GM21717 (cell line): ENCODE data around the gene CDCP1.
"Not testable (repeated sequence)": the region's sequence is repeated elsewhere in the genome, so short reads cannot be mapped to it uniquely, and the experiment has no call there.

ENCODE experiments used
- ATAC-seq: cut with Tn5 transposase; IDR thresholded peaks from one replicate; pipeline ENCODE4 v1.9.1; 2021; ENCODE audit warnings: mild to moderate bottlenecking, moderate library complexity; ENCODE audit not compliant: unreplicated experiment

The CDCP1 gene

GRCh38 chr3:45060165-45060892 is 85.8 kb downstream of the CDCP1 start:
- ATAC-seq, result no peak

DNA sequence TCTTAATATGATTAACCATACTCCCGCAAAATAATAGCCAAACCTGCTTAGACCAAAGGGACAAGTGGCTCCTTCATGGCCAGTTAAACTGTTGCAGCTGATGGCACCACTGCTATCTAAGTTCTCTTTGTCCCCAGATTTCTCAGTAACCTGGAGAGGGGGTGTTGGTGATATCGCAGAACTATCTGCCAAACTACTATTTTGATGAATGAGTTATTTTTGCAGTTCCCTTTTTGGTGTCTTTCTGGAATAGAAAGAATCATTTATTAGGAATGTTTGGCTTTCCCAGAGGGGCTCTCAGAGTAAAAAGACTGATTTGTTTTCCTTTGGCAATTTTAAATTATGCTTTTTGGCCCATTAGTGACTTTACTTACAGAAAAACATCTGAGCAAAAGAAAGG is 87.0 kb downstream of the CDCP1 start:
- no peak for ATAC-seq

DNA sequence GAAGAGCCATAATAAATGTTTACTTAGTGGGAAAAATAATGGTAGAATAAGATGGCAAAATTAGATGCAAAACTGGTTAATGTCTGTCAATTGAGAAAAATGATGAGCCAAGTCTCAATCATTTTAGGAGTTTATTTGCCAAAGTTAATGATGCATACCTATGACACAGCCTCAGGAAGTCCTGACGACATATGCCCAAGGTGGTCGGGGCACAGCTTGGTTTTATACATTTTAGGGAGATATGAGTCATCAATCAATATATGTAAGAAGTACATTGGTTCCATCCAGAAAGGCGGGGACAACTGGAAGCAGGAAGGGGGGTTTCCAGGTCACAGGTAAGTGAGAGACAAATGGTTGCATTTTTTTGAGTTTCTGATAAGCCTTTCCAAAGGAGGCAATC is 88.6 kb downstream of the CDCP1 start:
- ATAC-seq, result no peak

DNA sequence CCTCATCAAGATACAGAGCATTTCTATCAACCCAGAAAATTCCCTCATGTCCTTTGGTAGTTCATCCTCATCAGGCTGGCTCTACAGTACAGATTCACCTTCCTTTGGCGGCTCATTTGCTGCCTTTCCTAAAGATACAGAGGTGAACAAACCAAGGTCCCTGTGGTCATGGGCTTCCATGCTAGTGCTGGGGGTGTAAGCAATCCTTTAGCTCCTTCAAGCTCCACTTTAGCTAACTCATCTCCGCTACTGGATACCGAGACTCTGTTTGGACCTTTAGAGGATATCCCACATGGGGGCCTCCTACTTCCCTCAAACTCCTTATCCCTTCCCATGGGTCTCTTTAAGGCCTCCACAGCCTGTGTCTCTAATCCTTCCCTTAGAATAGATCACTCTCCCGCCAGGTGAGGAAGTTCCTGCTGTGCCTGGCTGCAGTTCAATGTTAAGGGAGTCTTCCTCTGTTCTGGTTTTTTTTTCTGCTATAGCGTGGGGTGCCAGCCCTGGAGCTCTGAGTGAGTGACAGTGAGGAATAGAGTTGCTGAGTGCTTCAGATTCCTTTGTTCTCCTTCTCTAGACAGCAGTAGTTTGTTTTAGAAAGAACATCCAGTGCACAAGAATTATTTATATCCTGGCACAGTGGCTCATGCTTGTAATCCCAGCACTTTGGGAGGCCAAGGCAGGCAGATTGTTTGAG is 89.4 kb downstream of the CDCP1 start:
- no peak for ATAC-seq

DNA sequence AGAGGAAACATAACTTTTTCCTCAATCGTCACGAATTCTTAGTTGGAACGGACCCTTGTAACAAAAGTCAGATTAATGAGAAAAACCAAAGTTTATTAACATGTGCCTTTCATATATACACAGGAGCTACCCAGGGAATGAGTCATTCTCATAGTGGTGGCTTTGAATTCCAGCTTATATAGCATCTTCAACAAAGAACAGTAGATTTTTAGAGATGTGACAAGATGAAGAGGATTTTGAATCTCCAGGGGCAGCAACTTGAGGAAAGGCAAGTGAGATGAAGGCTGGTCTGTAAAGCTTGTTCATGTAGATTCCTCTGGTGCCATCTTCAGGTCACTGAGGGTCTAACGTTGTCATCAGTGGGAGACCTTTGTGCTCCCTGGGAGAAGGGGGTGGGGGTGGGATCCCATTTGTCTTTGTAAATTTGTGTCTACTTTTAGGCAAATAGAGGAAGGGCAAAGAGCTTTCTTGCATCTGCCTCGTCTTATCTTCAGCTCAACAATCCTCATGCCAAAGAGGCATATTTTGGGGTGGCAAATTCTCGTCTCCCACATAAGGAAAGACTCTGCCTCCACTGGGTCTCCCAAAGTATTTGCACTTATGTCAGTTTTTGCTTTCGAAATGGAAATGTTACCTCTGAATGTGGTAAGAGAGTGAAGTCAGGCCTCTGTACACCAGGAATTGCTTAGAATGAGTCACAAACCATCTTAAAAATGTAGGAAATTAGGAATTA is 90.6 kb downstream of the CDCP1 start:
- ATAC-seq, result no peak

DNA sequence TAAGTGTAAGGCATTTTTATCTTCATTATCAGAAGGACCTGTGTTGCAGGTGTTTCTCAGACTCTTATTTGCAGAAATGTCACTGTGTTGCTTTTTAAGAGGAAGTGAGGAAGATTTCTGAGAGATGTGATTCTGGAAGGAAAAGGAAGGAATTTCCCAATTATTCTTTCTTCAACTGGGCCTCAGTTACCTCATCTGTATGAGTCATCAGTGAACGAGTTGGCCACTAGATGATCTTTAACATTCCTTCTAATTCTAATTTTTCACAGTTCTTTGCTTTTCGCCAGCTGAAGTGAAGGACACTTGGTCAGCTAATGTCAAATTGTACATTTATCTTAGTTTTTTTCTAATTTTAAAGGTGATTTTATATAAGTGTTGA is 91.2 kb downstream of the CDCP1 start:
- no peak for ATAC-seq

GRCh38 chr3:45054196-45054857 is 91.9 kb downstream of the CDCP1 start:
- ATAC-seq, result no peak

DNA sequence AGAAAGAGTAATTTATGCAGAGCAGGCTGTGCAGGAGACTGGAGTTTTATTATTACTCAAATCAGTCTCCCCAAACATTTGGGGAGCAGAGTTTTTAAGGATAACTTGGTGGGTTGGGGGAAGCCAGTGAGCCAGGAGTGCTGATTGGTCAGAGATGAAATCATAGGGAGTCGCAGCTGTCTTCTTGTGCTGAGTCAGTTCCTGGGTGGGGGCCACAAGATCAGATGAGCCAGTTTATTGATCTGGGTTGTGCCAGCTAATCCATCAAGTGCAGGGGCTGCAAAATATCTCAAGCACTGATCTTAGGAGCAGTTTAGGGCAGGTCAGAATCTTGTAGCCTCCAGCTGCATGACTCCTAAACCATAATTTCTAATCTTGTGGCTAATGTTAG is 92.4 kb downstream of the CDCP1 start:
- not testable (repeated sequence) for ATAC-seq

- no peak for ATAC-seq
Observed at GRCh38 chr3:45051685-45052084, 94.5 kb downstream of the CDCP1 start.

DNA sequence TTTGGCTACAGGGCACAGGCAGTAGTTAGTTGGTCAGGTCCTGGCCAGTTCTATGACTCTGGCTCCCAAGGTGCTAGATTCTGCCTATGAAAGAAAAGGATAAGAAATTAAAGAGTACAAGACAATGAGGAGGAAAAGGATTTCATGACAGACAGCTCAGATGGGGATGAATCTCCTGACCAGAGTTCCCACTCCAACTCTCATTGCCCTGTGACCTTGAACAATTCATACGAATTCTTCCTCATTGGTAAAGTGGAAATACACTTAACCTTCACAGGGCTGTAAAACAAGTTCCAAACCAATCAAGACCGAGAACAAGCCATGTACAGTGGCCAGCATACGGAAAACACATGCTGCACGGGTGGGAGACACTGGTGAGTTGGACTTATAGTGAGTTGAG is 96.4 kb downstream of the CDCP1 start:
- ATAC-seq, result no peak

GRCh38 chr3:45048244-45048643 is 97.9 kb downstream of the CDCP1 start:
- no peak for ATAC-seq

DNA sequence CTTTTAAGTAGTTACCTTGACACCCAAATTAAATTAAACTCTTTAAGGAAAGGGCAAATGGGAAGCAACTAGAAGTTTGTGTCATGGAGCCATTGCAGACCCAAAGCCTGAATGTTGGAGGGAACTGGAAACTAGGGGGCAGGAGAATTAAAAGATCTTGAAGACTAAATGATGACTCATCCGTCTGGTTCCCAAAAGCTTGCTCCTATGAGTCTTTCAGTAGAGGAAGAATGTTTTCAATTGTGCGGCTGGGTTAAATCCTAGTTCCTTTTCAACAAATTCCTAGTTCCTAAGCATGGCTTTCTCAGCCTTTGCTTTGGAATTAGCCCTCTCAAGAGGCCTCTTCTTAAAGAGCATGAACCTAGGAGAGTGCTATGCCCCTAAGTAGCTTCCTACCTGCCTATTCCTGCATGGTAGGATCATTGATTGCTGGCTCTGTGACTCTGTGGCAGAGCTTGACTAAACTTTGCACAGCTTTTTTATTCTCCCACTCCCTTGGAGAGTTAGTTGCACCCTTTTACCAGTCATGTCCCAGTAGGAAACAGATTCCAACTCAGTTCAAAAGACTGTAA is 102.4 kb downstream of the CDCP1 start:
- no peak for ATAC-seq

- ATAC-seq, result no peak
Observed at GRCh38 chr3:45042162-45042561, 104.0 kb downstream of the CDCP1 start.

DNA sequence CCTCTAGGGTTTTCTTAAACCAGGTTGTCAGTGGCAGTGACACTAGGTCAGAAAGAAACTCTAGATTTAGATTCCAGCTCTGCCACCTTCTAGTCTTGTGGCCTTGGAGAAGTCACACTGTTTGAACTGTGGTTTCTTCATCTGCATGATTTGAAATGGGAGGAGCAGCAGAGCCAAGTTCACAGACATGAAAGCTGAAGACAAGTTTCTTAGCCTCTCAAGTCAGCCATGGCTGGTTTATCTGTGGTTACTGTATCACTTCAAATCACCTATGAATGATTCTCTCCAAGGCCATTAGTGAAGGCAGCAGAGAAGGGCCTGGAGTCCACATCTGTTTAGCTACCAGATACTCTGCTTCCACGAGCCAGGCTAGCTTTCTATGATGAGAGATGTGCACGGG is 104.5 kb downstream of the CDCP1 start:
- ATAC-seq, result no peak

DNA sequence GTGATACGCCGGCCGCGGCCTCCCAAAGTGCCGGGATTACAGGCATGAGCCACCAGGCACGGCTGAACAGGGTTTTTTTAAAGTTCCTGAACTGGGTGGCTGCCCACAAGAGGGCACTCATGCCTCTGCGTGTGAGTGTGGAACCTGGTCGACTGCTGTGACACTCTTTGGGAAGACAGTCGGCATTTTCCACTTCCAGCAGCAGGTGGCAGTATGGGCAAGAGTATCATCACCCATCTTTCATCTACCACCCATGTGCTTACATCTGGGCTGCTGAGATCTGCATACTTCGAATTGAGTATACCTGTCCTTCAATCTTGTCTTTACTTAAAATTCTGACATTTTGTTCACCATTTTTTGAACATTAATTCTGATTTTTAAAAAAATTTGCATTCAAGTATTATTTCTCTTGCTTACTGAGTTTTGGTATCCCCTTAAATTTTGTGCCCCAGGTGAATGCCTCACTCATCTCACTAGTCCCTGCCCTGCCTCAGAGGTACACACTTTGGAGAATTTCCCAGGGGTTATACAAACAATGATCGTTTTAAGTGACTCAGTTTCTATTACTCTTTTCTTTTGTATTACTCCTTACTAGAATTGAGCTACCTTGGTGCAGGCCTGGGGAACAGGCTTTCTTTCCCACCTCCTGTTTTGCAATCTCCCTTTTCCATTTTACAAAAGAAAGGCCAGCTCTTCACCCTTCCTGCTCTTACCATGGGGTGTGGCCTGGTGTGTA is 108.3 kb downstream of the CDCP1 start:
- ATAC-seq, result peak; percentile 73

DNA sequence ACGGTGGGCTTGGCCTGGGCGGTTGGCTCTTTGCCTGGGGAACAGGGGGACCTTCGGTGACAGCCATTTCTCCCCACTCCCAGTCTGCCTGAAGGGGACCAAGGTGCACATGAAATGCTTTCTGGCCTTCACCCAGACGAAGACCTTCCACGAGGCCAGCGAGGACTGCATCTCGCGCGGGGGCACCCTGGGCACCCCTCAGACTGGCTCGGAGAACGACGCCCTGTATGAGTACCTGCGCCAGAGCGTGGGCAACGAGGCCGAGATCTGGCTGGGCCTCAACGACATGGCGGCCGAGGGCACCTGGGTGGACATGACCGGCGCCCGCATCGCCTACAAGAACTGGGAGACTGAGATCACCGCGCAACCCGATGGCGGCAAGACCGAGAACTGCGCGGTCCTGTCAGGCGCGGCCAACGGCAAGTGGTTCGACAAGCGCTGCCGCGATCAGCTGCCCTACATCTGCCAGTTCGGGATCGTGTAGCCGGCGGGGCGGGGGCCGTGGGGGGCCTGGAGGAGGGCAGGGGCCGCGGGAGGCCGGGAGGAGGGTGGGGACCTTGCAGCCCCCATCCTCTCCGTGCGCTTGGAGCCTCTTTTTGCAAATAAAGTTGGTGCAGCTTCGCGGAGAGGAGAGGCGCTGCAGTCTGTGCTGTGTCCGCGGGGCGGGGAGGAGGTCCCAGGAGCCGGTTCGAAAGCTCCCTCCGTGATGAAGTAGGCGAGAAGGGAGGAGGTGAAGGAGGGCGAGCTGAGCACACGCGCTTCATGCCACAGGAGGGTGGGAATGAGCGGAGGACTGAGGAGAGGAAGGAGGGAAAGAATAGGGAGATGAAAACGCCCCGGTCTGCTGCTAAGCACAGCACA is 110.5 kb downstream of the CDCP1 start:
- no peak for ATAC-seq

DNA sequence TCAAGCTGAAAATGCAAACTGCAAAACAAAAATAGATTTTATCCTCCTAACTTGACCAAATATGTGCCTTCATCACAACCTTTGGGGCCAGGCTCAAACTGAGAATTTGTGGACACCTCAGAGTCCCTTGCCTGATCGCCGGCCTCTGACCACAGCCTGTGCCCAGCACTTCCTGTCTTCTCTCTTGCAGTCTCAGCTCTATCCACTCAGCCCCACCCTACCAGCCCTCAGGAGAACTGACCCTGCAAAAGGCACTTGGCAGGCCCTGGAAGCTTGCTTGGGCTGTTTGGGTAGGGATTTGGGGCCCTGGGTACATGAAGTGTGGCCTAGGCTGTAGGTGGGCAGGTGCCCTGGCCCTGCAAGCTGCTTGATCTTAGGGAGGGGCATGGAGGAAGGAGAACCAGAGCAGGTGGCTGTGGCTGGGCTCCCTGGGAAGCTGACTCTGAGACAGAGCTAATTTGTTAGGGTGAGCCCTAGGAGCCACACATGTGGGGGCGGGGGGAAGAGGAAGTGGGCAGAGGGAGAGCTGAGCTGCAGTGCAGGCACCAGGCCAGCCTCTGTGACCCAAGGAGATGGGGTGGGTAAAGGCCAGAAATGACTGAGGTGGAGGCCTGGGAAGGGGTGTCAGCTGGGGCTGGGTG is 111.4 kb downstream of the CDCP1 start:
- ATAC-seq, result no peak

DNA sequence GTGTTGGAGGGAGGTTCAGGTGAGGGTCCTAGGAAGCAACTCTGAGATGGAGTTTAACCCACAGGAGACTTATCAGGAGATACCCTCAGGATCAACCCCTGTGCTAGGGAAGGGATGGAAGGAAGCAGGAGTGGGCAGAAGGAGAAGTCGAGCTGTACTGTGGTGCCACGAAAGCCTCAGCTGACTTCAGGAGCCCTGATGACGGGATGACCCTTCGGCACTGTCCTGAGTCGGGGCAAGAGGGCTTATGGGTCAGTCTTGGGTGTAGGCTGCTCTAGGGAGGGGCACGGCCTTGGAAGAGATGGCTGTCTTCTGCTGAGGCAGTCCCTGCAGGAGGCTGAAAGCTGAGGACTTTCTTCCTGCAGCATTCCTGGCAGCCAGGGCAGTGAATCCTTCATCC is 112.4 kb downstream of the CDCP1 start:
- no peak for ATAC-seq
